Activated T-cell treated with anti-CD3 and anti-CD28 coated beads, Interleukin-2, amount 50 U/mL, for 4 hours (primary cell): ENCODE results near the gene OR6K3. TPM values are rescaled to one million over a fixed set of nuclear protein-coding genes. Genes with fewer than 3 reads are reported as not detected.
"Not testable (repeated sequence)": the region's sequence is repeated elsewhere in the genome, so short reads cannot be mapped to it uniquely, and the experiment has no call there.

Source experiments
- ATAC-seq, 2 donors: fragments of 200-7000 bp; cut with Tn5 transposase; one replicate each; pipeline ENCODE4 v1.10.0; 2021
- DNase-seq: peaks from one replicate; pipeline ENCODE4 v3.0.0-alpha.2; 2020
- H3K27me3 Mint-ChIP-seq: one replicate; pipeline ENCODE4 v1.8.0; 2021; ENCODE audit warnings: low read depth, mixed read lengths
- H3K36me3 Mint-ChIP-seq: one replicate; pipeline ENCODE4 v1.8.0; 2022; ENCODE audit warnings: mixed read lengths; ENCODE audit not compliant: insufficient read depth
- H3K4me1 Mint-ChIP-seq: one replicate; pipeline ENCODE4 v1.8.0; 2021; ENCODE audit warnings: low read depth, mixed read lengths
- H3K4me3 Mint-ChIP-seq: one replicate; pipeline ENCODE4 v1.8.0; 2021; ENCODE audit warnings: mild to moderate bottlenecking, moderate library complexity, mixed read lengths
- H3K9me3 Mint-ChIP-seq: one replicate; pipeline ENCODE4 v1.8.0; 2021; ENCODE audit warnings: mixed read lengths
- total RNA-seq, 3 donors: library from RNA; stranded (reverse); gene quantifications; one replicate each; pipeline ENCODE4 v1.2.1, GENCODE V29; 2021

Gene OR6K3
- total RNA-seq, 3 donors from 2014 or later, result not detected

DNA sequence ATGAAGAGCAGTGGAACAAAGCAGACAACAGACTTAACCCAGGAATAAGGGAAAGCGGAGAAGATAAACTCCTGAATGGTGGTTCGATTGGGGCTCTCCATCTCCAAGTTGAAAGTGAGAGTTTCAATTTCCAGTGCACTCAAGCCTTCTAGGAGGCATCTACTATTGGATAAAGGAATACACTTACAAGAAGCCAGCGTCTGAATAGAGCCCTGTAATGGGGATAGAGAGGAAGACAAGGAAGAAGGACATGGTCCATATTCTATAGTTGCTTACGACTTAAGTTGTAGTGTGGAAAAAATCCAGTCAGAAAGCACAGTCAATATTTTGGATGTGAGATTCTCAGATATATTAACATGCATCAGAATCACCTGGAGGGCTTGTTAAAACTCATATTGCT is 20.0 kb downstream of the OR6K3 start, which contains the start of gene OR6K2:
TSS of gene OR6K2 (minus strand) at position 101 of the 400 bp plus-strand sequence. CDS start at position 101, 0 bp downstream.
- Mint-ChIP-seq H3K27me3 (peaks cover 13% of the 10 kb centered on the region), H3K4me3 (no peak within 1 kb of the TSS), H3K4me1 (no peaks in the 10 kb centered on the region), H3K36me3 (no peaks in the 10 kb centered on the region), H3K9me3 (no peaks in the 10 kb centered on the region)
- DNase-seq, result no peak
- no peak for ATAC-seq

DNA sequence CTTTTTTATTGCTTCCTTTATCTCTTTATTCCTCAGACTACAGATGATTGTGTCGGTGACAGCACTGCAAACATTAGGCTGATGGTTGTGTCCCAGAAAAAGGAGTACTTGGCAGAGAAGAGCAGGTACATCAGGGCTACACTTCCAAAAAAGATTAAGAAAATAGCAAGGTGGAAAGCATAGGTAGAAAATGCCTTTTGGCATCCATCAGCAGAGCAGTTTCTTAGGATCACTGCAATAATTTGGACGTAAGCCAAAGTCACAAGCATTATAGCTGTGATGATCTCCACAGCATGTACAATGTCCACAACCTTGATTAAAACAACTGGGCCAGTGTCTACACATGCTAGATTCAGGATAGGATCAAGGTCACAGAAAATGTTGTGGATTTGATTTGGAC is 25.9 kb downstream of the OR6K3 start:
- Mint-ChIP-seq H3K4me3 (no peak overlapping the region), H3K36me3 (no peaks in the 10 kb centered on the region), H3K27me3 (peaks cover 13% of the 10 kb centered on the region), H3K9me3 (no peaks in the 10 kb centered on the region), H3K4me1 (no peaks in the 10 kb centered on the region)
- DNase-seq (no peak), ATAC-seq (no peak)

DNA sequence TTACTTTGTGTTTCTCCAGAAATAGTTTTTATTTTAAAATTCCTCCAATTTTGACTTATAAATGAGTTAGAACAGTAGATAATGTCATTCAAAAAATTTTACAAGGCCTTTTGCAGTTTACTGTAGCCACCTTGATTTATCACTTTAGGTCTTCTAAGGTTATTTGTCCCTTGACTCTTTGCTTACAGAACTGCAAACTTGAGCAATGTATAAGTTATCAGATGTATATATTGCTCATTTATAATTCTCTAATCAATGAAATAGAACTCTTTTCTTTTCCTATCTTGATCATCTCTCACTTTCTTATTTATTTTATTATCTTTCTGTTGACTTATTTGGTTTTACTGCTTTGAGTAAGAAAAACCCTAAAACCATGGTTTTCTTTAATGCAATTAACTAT is 28.2 kb downstream of the OR6K3 start:
- no peaks in the 10 kb centered on the region for H3K4me1 Mint-ChIP-seq
- DNase-seq (no peak), ATAC-seq (no peak)
- no peaks in the 10 kb centered on the region for H3K36me3 Mint-ChIP-seq
- no peak overlapping the region for H3K4me3 Mint-ChIP-seq
- peaks cover 19% of the 10 kb centered on the region for H3K27me3 Mint-ChIP-seq
- no peaks in the 10 kb centered on the region for H3K9me3 Mint-ChIP-seq

DNA sequence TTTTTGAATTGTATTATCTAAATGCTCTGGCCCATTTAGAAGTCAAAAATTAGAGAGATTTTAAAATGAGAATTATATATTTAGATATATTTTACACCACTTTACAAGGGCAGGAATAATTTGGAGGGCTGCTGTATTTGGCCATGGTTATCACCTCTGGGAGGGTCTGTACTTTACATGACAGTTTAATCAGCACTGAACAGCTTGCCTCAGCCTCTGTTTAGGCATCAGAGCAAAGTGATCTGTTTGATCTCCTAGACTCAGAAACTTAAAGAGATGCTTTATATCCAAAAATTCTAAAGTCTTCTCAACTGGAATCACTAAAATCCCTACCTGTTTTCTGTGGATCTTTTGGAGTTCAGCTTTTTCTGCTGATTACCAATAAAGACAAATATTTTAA is 28.6 kb downstream of the OR6K3 start:
- H3K27me3 Mint-ChIP-seq, result peaks cover 19% of the 10 kb centered on the region
- no peaks in the 10 kb centered on the region for H3K4me1 Mint-ChIP-seq
- H3K9me3 Mint-ChIP-seq, result no peaks in the 10 kb centered on the region
- H3K36me3 Mint-ChIP-seq, result no peaks in the 10 kb centered on the region
- DNase-seq, result no peak
- no peak for ATAC-seq
- no peak overlapping the region for H3K4me3 Mint-ChIP-seq

DNA sequence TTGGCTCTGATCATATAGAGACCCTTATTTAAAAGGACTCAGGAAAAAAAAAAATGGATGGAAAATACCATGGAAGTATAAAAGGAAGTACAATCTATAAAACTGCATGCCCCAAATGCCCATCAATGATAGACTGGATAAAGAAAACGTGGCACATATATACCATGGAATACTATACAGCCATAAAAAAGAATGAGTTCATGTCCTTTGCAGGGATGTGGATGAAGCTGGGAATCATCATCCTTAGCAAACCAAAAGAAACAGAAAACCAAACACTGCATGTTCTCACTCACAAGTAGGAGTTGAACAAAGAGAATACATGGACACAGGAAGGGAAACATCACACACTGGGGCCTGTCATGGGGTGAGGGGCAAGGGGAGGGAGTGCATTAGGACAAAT is 29.4 kb downstream of the OR6K3 start:
- ATAC-seq, H3K9me3 Mint-ChIP-seq, H3K4me1 Mint-ChIP-seq, DNase-seq, H3K36me3 Mint-ChIP-seq, H3K4me3 Mint-ChIP-seq: not testable (repeated sequence)
- peaks cover 19% of the 10 kb centered on the region for H3K27me3 Mint-ChIP-seq

DNA sequence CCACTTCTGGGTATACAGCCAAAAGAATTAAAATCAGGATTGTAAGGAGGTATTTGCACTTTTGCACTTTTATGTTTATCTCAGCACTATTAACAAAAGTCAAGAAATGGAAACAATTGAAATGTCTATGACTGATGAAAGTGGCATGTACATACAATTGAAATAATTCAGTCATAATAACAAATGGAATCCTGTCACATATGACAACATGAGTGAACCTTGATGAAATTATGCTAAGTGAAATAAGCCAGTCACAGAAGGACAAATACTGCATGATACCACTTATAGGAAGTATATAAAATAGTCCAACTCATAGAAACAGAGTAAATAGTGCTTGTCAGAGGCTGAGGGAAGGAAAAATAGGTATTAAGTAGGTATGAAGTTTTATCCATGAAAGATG is 30.6 kb downstream of the OR6K3 start:
- H3K36me3 Mint-ChIP-seq, result no peaks in the 10 kb centered on the region
- no peak overlapping the region for H3K4me3 Mint-ChIP-seq
- no peaks in the 10 kb centered on the region for H3K4me1 Mint-ChIP-seq
- no peak for ATAC-seq
- H3K9me3 Mint-ChIP-seq, result no peaks in the 10 kb centered on the region
- no peak for DNase-seq
- H3K27me3 Mint-ChIP-seq, result peaks cover 19% of the 10 kb centered on the region

DNA sequence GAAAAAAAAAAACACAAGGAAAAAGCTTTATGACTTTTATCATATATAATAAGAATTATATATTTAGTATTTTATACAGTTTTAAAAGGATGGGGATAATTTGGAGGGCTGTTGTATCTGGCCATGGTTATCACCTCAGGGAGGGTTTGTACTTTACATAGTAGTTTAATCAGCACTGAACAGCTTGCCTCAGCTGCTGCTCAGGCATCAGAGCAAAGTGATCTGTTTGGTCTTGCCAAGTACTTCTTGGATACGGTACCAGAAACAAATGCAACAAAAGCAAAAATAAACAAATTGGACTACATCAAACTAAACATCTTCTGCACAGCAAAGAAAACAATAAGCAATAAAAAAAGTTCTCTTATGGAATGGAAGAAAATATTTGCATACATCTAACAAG is 31.4 kb downstream of the OR6K3 start:
- H3K27me3 Mint-ChIP-seq, result peaks cover 20% of the 10 kb centered on the region

DNA sequence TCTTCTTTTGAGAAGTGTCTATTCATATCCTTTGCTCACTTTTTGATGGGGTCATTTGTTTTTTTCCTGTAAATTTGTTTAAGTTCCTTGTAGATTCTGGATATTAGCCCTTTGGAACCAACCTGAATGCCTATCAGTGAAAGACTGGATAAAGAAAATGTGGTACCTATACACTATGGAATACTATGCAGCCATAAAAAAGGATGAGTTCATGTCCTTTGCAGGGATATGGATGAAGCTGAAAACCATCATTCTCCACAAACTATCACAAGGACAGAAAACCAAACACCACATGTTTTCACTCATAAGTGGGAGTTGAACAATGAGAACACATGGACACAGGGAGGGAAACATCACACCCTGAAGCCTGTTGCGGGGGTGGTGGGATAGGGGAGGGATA is 32.2 kb downstream of the OR6K3 start:
- H3K27me3 Mint-ChIP-seq, result peaks cover 20% of the 10 kb centered on the region
- DNase-seq, ATAC-seq, H3K36me3 Mint-ChIP-seq, H3K9me3 Mint-ChIP-seq, H3K4me3 Mint-ChIP-seq, H3K4me1 Mint-ChIP-seq: not testable (repeated sequence)

More for the DNA sequence above, 31.4 kb downstream of the OR6K3 start:
- DNase-seq, result no peak
- ATAC-seq, result no peak
- Mint-ChIP-seq H3K36me3 (no peaks in the 10 kb centered on the region), H3K9me3 (no peaks in the 10 kb centered on the region), H3K4me3 (no peak overlapping the region), H3K4me1 (no peaks in the 10 kb centered on the region)

DNA sequence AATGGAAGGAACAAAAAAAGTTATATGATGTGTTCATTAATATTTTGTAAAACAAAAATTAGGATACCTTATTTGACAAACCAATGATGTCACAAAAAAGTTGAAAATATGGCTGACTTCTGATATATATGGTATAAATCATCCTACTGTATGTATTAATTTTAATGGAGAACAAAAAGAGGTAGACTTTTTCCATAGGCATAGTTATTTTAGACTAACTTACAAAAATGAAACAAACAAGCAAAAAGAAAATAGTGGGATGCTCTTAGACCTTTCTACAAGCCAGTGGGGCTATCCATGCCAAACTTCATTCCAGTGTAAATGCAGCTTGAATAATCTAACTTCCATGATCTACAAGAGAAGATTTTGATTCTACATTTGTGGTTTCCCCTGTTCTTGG is 33.5 kb downstream of the OR6K3 start:
- Mint-ChIP-seq H3K9me3 (no peaks in the 10 kb centered on the region), H3K4me1 (no peaks in the 10 kb centered on the region), H3K4me3 (no peak overlapping the region), H3K27me3 (peaks cover 22% of the 10 kb centered on the region), H3K36me3 (no peaks in the 10 kb centered on the region)
- ATAC-seq (no peak), DNase-seq (no peak)

DNA sequence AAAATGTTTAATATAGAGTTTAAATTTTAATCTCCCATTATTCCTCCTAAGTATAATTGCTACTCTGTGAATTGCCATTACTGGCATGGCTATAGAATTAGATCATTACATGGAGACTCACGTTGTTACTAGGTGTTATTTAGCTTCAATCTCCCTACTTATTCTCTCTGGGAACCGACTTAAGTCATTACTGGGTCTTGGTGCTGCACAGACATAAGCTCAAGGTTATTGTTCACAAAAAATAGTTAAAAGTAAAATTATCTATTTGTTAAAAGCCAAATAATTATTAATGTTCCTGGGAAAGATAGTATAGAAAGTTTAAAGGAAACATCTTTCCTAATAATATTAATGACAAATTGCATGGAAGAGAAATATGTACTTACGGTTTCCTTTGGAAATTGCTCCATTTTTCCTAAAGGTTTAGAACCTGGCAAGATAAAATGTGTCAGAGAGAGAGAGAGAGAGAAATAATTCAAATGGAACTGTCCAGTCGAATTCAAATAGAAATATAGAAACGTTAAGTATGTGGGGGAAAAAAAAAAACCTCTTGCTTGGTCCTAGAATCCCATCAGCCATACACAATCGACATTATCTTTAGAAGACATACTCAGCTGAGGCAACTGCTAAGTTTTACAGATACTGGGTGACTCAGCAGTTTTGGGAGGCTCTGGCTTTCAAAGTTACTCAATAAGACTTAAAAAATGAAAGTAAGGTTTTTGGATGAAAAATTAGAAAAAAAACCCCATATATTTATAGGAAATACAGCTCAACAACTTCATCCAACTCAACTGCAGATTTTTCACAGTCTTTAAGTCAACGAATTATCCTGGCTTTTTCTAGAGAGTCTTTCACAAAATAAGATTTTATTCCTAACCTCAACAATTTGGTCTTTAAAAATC is 34.2 kb downstream of the OR6K3 start, which contains the start of gene SPTA1:
TSS of gene SPTA1 (minus strand) at position 605 of the 899 bp plus-strand sequence. CDS start at position 407, 198 bp downstream.
- Mint-ChIP-seq H3K4me3 (no peak within 1 kb of the TSS), H3K4me1 (no peaks in the 10 kb centered on the region), H3K9me3 (no peaks in the 10 kb centered on the region), H3K27me3 (peaks cover 27% of the 10 kb centered on the region), H3K36me3 (no peaks in the 10 kb centered on the region)
- DNase-seq (no peak), ATAC-seq (no peak)

DNA sequence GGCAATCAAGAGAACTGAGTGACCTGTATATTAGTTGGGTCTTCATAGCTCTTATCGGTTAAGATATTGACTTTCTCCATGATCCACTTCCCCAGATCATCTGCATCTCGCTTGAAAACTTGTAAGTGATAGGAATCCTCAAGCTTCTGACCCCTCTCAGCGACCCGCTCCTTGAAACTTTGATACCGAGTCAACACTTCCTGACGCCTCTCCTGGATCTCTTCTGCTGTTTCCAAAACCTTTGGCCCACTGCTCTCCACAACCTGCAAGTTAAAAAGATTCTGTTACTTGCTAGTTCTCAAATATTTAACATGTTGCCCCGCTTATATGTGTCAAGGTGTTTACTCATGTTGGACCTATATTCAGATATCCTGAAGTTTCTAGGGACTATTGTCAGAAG is 35.4 kb downstream of the OR6K3 start:
- Mint-ChIP-seq H3K4me3 (no peak overlapping the region), H3K9me3 (no peaks in the 10 kb centered on the region), H3K36me3 (no peaks in the 10 kb centered on the region), H3K27me3 (peaks cover 27% of the 10 kb centered on the region), H3K4me1 (no peaks in the 10 kb centered on the region)
- no peak for DNase-seq
- ATAC-seq, result no peak

DNA sequence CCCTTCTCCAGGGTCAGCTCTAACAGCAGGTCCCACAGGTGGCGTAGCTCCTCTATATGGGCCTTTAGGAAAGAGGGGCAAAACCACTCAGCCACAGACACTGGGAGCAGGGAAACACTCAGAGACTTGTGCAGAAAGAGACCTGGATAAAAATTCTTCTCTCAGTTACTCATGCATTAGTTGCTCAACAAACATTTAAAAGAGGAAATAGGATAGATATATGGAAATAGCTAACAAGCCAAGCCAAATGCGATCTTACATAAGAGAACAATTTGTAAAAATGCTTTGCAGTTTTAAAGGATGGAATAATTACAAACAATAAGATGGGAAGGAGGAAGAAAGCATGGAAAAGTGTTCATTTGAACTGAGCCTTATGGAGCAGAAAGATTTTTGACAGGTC is 38.9 kb downstream of the OR6K3 start:
- no peaks in the 10 kb centered on the region for H3K36me3 Mint-ChIP-seq

DNA sequence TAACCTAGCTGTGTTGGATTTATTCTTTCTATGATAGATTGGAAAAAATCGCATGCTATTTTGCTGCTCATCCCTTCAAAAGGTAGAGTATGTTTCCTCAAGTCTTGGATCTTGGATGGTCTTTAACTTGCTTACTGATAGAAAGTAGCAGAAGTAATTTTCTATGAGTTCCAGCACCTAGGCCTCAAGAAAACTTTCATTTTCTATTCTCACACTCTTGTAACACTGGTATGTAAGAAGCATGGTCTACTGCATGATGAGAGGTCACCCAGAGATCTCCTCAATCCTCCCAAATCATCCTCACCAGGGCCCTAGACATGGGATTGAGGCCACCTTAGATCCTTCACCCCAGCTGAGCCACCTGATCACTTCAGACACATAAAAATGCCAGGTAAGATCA is 41.2 kb downstream of the OR6K3 start:
- H3K9me3 Mint-ChIP-seq, result no peaks in the 10 kb centered on the region
- H3K36me3 Mint-ChIP-seq, result no peaks in the 10 kb centered on the region
- peaks cover 10% of the 10 kb centered on the region for H3K27me3 Mint-ChIP-seq
- H3K4me1 Mint-ChIP-seq, result no peaks in the 10 kb centered on the region
- DNase-seq, result no peak
- no peak overlapping the region for H3K4me3 Mint-ChIP-seq
- ATAC-seq, result no peak

More for the DNA sequence above, 38.9 kb downstream of the OR6K3 start:
- Mint-ChIP-seq H3K27me3 (peaks cover 18% of the 10 kb centered on the region), H3K4me3 (no peak overlapping the region), H3K9me3 (no peaks in the 10 kb centered on the region), H3K4me1 (no peaks in the 10 kb centered on the region)
- no peak for ATAC-seq
- DNase-seq, result no peak

DNA sequence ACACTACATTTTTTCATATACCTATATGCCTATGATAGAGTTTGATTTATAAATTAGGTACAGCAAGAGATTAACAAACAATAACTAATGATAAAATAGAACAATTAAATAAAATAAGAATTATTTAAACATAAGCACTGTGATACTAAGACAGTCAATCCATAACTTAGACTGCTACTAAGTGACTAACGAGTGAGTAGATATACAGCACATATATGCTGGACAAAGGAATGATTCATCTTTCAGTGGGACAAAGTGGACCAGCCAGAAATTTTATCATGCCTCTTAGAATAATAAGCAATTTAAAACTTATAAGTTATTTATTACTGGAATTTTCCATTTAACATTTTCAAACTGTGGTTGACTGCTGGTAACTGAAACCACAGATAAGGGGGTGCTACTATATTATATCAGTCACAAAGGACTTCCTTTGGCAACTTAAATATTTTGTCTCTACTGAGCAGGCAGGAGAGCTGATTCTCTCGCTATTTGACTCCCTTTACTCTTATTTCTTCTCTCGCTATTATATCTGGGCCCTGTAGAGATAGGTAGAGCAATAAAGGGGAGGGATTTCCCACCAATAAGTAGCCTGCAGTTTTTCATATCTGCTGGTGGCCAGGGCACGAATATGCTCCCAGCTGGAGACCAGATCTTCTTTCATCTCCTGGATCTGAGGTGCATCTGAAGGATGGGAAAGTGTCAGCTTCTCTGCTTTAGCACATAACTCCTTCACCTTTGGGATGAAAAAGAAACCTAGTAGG is 44.8 kb downstream of the OR6K3 start:
- DNase-seq (no peak), ATAC-seq (no peak)
- H3K9me3 Mint-ChIP-seq, result no peaks in the 10 kb centered on the region
- peaks cover 3% of the 10 kb centered on the region for H3K27me3 Mint-ChIP-seq
- H3K4me1 Mint-ChIP-seq, result no peaks in the 10 kb centered on the region
- no peaks in the 10 kb centered on the region for H3K36me3 Mint-ChIP-seq
- H3K4me3 Mint-ChIP-seq, result no peak overlapping the region
